A673 (cell line): ENCODE measurements around the gene RETREG3.

Source experiments
- CTCF ChIP-seq: fragments of 300-800, 200-600 bp; sonication (generic); conservative IDR thresholded peaks from 2 replicates; pipeline ENCODE4 v1.5.1; 2017; ENCODE audit warnings: low read depth, mild to moderate bottlenecking, antibody characterized with exemption, low read length, moderate library complexity, mixed read lengths
- EZH2 ChIP-seq: fragments of 200-600 bp; sonication (generic); IDR thresholded peaks from 2 replicates; pipeline ENCODE4 v1.6.1; 2017; ENCODE audit warnings: borderline replicate concordance, low read depth, mild to moderate bottlenecking, mixed read lengths, antibody characterized with exemption, low read length; ENCODE audit not compliant: poor library complexity, severe bottlenecking

GRCh38 chr17:42573095-42573494, 36.1 kb downstream of the RETREG3 start:
- TF ChIP-seq CTCF = no peak
- TF ChIP-seq EZH2 = no peak
